Hair follicle dermal papilla cell (primary cell): Measurements from ENCODE around the gene EBPL. TPM values are rescaled to one million over a fixed set of nuclear protein-coding genes. Genes with fewer than 3 reads are reported as not detected.

ENCODE experiments used
- total RNA-seq: library from RNA; depleted of rRNA; stranded (reverse); fragments of >200 nt; gene quantifications from 2 replicates; pipeline ENCODE4 v1.2.3, GENCODE V29; 2012

The EBPL gene
- 18.3 and 31.9 TPM in 2 replicates for total RNA-seq

GRCh38 chr13:49690995-49691784, at the start of gene EBPL:
Gene EBPL (minus strand): TSS chr13:49691486. CDS start chr13:49691424, 62 bp downstream.

GRCh38 chr13:49627831-49628652, 63.2 kb downstream of the EBPL start, which contains the start of gene ARL11:
Gene ARL11 (plus strand): TSS chr13:49628507. CDS start chr13:49630448, 1,941 bp downstream.

Other genes with a start within 250 kb of the EBPL start
- 9.5 and 14.0 TPM in 2 replicates for gene CAB39L, start 247.4 kb downstream of the EBPL start, total RNA-seq
- 12.5 and 20.4 TPM in 2 replicates for gene SETDB2, start 247.2 kb downstream of the EBPL start, total RNA-seq
- 20.3 and 21.6 TPM in 2 replicates for gene PHF11, start 195.5 kb downstream of the EBPL start, total RNA-seq
- gene RCBTB1, start 105.9 kb downstream of the EBPL start, total RNA-seq = 14.6 and 17.5 TPM in 2 replicates
- not detected in 2 replicates for gene ARL11, start 63.0 kb downstream of the EBPL start, total RNA-seq
- gene KPNA3, start 101.2 kb upstream of the EBPL start, total RNA-seq = 32.1 and 33.8 TPM in 2 replicates
- 5.5 and 6.0 TPM in 2 replicates for gene SPRYD7, start 244.9 kb upstream of the EBPL start, total RNA-seq